NCI-H2171 treated with DMSO at 0.1 percent for 48 hours (cell line): ENCODE measurements around the gene MRPL47.

Experiments
- DNase-seq: peaks from one replicate; lab custom pipeline; 2025; lab: John Stamatoyannopoulos, UW

MRPL47 gene

DNA sequence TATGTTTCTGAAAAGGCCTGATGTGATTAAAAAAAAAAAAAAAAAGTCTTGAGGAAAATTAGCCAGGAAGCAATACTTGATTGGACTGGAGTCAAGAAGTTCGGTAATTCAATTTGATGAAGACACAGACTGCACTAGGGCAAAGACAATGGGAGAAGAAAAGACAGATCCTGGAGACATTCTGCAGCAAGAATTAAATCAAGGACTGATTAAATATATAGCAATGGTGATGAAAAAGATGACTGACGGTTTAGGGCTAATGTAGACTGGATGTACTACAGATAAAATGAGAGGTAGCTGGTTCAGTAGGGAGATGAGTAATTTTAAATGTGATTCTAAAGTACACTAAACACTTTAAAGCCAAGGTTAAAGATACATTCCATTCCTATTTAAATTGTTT, 13.8 kb downstream of the MRPL47 start:
- no peak for DNase-seq

DNA sequence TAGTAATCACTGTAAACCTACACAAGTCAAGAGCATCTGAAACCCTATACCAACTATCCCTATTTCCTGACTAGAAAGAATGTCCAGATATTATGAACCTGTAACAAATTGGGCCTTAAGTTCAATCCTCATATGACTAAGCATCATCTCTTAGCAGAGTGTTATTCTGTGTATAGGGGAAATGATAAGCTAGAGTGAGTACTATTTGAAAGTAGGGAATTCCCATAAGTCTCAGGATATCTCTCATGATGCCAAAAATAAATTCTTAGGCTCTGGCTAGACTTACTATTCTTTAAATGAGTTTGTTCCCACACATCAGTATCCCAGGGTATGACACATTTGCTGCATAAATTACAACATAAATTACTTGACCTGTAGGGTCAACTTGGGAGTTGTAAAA, 15.3 kb downstream of the MRPL47 start:
- no peak for DNase-seq

GRCh38 chr3:179580992-179581391, 23.4 kb downstream of the MRPL47 start:
- no peak for DNase-seq

DNA sequence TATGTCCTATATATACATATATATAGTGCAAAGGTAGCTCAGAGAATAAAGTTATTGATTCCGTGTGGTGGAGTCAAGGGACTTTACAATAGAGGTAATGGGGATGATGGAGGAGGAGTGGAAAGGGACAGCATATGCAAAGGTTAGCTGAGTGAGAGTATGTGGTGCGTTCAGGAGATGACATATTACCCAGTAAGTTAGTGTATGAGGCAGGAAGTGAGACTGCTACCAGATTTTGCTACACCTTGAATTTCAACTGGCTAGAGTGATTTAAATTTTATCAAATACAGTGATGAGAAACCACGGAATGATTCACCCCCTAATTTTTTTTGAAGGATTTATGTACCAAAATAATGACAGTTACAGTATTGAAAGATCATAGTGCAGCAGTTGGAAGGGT, 38.9 kb downstream of the MRPL47 start:
- no peak for DNase-seq

- DNase-seq, result peak; percentile 79
Observed at GRCh38 chr3:179563271-179563783, 41.1 kb downstream of the MRPL47 start.

DNA sequence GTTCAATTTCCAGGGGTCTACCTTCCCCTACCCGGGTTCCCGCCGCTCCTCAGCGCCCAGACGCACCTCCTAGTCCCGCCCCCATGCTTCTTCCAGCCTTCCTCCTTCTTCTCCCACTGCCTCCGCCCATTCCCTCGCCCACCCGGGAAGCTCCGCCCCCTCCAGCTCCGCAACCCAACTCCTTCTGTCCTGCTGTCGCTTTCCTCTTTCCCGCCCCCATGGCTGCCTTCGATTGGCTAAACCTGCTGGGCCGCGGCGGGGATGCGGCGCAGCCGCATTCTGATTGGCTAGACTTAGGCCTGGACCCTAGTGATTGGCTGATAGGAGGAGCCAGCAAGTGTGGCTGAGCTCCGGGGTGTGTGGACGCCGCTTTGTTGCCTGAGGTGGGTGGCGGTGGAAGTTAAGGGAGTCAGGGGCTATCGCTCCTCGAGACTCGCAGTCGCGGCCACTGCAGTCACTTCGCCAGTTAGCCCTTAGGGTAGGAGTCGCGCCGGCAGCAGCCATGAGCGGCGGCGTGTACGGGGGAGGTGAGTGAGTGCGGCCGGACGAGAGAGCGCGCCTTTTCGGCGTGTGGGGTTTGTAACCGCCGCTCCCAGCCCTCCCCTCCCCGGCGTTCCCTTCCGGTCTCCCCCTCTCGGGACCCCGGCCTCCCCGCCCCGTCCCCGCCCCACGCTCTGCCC, 41.7 kb downstream of the MRPL47 start, which contains the start of gene ACTL6A:
Gene ACTL6A, plus strand, starts transcription at position 336 of the 680 bp plus-strand sequence. Its CDS starts 167 bp downstream, at position 503.
- DNase-seq, result peak; percentile 100

GRCh38 chr3:179560791-179561190, 43.6 kb downstream of the MRPL47 start:
- no peak for DNase-seq

- peak; percentile 53 for DNase-seq
Observed at GRCh38 chr3:179558742-179559364, 45.6 kb downstream of the MRPL47 start.

GRCh38 chr3:179551349-179552105, 52.9 kb downstream of the MRPL47 start:
- DNase-seq, result no peak

- no peak for DNase-seq
Observed at GRCh38 chr3:179546814-179547241, 57.6 kb downstream of the MRPL47 start.

GRCh38 chr3:179544981-179545645, 59.3 kb downstream of the MRPL47 start:
- no peak for DNase-seq

GRCh38 chr3:179542375-179542774, 62.1 kb downstream of the MRPL47 start:
- DNase-seq, result no peak

- DNase-seq, result no peak
Observed at GRCh38 chr3:179541596-179541995, 62.8 kb downstream of the MRPL47 start.

DNA sequence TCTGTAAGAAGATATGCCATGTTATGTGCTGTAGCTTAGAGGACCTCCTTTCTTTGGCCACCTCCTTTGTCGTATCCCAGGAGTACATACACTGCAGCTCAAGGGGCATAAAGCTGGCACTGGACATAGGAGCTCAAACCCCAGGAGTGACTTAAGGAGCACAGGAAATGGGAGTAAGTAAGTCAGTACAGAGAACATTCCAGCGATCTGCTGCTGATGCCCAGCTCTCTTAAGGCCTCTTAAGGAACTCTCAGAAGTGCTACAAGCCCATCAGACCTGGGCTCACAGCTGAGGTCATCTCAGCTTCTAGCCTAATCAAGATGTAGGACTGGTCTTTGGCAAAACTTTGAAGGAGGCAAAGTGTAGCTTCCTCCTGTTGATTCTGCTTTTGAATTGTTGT, 63.3 kb downstream of the MRPL47 start:
- no peak for DNase-seq
